ENCODE data around the gene PGBD5.

Gene PGBD5

DNA sequence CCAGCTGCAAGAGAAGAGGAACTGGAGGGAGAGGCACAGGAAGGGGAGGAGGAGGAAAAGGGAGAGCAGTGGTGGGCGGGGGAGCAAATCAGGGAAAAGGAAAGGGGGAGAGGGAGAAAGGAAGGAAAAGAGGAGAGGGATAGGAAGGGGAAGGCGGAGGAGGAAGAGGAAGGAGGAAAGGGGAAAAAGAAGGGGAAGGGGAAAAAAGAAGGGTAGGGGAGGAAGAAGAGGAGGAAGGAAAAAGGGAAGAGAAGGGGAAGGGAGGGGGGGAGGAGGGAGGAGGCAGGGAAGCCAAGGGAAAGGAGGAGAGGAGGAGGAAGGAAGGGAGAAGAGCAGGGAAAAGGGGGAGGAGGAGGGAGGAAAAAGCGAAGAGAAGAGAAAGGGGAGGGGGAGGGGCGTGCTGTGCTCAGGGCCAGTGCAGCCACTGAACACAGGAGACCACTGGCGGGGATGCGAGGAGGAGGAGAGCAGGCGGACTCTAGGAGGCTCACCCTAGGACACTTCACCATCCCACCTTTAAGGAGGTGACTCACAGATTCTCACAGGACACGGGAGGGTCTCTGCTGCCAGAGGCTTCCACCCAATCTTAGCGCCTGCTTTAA lies 33.1 kb downstream of the PGBD5 start:
- Histone ChIP-seq H3K27ac (ENCODE audit: low read depth, low read length) (no peak overlapping the region), H3K36me3 (ENCODE audit: insufficient read depth, low read length) (no peaks in the 10 kb centered on the region), H3K9ac (ENCODE audit: low read length) (no peak overlapping the region), H3K9me3 (ENCODE audit: low read length) (no peaks in the 10 kb centered on the region), H3K27me3 (ENCODE audit: control insufficient read depth in 1 of 2, insufficient read depth in 2 of 2, low read length in 2 of 2) (no peaks in the 10 kb centered on the region), H3K4me3 (ENCODE audit: low read depth in 1 of 2, low read length in 2 of 2) (no peak overlapping the region), H3K4me1 (ENCODE audit: insufficient read depth, low read length) (no peaks in the 10 kb centered on the region)

DNA sequence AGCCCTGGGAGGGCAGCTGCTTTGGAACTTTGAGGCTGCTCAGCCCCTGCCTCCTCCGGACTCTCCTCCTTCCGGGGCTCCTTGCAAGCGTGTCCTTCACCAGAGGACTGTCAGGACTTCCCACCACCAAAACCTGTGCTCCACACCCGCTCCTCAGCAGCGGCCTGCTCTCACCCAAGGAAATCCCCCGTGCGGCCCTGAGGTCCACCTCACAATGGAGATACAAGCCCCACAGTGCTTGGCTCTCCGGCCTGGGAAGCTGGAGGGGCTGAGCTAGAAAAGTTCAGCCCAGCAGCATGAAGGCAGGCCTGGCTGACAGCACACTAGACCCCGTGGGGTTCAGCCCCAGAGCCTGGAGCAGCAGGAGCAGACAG lies 33.6 kb downstream of the PGBD5 start:
- Histone ChIP-seq H3K4me1 (ENCODE audit: insufficient read depth, low read length) (no peaks in the 10 kb centered on the region), H3K27ac (ENCODE audit: low read depth, low read length) (no peak overlapping the region), H3K4me3 (ENCODE audit: low read depth in 1 of 2, low read length in 2 of 2) (no peak overlapping the region), H3K9ac (ENCODE audit: low read length) (no peak overlapping the region), H3K9me3 (ENCODE audit: low read length) (no peaks in the 10 kb centered on the region), H3K27me3 (ENCODE audit: control insufficient read depth in 1 of 2, insufficient read depth in 2 of 2, low read length in 2 of 2) (no peaks in the 10 kb centered on the region), H3K36me3 (ENCODE audit: insufficient read depth, low read length) (no peaks in the 10 kb centered on the region)

DNA sequence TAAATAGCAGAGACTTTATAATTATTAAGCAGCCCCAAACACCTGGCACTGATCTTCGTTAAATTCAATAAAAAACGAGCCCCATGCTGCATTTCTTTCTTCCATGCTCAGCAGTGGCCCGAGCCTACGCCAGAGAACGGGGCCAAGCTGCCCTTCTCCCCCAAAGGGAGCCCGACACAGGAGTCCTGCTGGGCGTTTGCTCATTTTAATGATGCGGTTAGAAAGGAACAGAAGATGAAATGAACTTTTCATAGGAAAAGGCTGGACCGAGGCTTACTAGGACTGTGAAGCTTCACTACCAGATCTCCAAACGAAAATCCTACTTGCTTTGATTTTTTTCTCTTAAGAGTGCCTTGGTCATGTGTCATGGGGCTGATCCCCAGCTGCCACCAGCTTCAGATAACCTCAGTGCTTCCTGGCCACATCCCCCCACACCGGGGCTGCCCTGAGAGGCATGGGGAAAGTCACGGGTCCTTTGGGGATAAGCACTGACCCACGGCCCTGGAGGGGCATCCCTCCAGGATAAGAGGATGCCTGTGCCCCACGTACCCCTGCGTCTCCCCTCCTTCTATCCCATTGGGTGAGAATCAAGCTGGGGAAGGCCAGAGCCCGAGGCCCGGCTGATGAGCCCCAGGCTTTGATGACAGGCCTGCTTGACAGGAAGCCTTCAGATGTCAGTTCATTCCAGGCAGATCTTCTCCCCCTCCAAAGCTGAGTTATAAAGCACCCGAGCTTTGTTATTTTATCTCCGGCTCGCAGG lies 34.2 kb downstream of the PGBD5 start:
- H3K4me3 ChIP-seq (ENCODE audit: low read depth in 1 of 2, low read length in 2 of 2): no peak overlapping the region
- H3K9me3 ChIP-seq (ENCODE audit: low read length): no peaks in the 10 kb centered on the region
- no peaks in the 10 kb centered on the region for H3K4me1 ChIP-seq (ENCODE audit: insufficient read depth, low read length)
- no peaks in the 10 kb centered on the region for H3K27me3 ChIP-seq (ENCODE audit: control insufficient read depth in 1 of 2, insufficient read depth in 2 of 2, low read length in 2 of 2)
- H3K9ac ChIP-seq (ENCODE audit: low read length): no peak overlapping the region
- H3K27ac ChIP-seq (ENCODE audit: low read depth, low read length): no peak overlapping the region
- no peaks in the 10 kb centered on the region for H3K36me3 ChIP-seq (ENCODE audit: insufficient read depth, low read length)

DNA sequence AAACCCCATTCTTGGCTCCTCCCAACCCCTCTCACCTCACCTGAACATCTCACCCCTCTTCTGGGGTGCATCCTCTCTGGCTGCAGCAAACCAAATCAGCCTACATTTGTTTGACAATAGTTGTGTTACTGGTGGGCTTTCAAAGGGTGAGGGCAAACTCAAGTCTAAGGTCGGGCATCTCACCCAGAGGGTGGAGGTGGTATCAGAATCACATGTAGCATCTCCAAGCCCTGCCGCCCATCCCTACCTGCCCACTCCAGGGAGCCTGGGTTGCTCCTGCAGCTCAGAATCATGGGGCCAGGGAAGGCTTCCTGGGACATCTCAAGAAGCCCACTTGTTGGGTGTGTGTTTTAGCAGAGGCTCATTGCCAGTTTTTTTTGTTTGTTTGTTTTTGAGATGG lies 35.8 kb downstream of the PGBD5 start:
- H3K27ac ChIP-seq (ENCODE audit: low read depth, low read length): no peak overlapping the region
- no peak overlapping the region for H3K9ac ChIP-seq (ENCODE audit: low read length)
- H3K27me3 ChIP-seq (ENCODE audit: control insufficient read depth in 1 of 2, insufficient read depth in 2 of 2, low read length in 2 of 2): no peaks in the 10 kb centered on the region
- H3K4me1 ChIP-seq (ENCODE audit: insufficient read depth, low read length): no peaks in the 10 kb centered on the region
- H3K4me3 ChIP-seq (ENCODE audit: low read depth in 1 of 2, low read length in 2 of 2): no peak overlapping the region
- no peaks in the 10 kb centered on the region for H3K36me3 ChIP-seq (ENCODE audit: insufficient read depth, low read length)
- H3K9me3 ChIP-seq (ENCODE audit: low read length): no peaks in the 10 kb centered on the region

DNA sequence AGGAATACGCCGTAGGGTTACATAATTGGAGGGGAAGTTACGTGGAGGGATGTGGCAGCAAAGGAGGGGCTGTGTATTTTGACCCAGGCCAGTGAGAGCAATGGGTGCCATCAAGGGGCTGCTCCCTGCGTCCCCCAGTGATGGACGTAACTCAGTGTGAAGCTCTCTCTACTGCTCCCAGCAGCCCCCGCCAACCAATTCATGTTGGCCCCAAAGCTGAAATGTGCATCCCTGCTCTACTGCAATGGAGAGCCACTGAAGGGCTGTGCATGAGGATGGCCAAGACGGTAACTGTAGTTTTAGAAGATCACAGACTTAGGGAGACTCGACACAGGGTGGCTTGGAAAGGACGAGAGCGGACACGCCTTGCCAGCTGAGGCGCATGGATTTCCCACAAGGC lies 38.3 kb downstream of the PGBD5 start:
- Histone ChIP-seq H3K27me3 (ENCODE audit: control insufficient read depth in 1 of 2, insufficient read depth in 2 of 2, low read length in 2 of 2) (no peaks in the 10 kb centered on the region), H3K9ac (ENCODE audit: low read length) (no peak overlapping the region), H3K4me3 (ENCODE audit: low read depth in 1 of 2, low read length in 2 of 2) (no peak overlapping the region), H3K4me1 (ENCODE audit: insufficient read depth, low read length) (no peaks in the 10 kb centered on the region), H3K27ac (ENCODE audit: low read depth, low read length) (no peak overlapping the region), H3K36me3 (ENCODE audit: insufficient read depth, low read length) (no peaks in the 10 kb centered on the region), H3K9me3 (ENCODE audit: low read length) (no peaks in the 10 kb centered on the region)

DNA sequence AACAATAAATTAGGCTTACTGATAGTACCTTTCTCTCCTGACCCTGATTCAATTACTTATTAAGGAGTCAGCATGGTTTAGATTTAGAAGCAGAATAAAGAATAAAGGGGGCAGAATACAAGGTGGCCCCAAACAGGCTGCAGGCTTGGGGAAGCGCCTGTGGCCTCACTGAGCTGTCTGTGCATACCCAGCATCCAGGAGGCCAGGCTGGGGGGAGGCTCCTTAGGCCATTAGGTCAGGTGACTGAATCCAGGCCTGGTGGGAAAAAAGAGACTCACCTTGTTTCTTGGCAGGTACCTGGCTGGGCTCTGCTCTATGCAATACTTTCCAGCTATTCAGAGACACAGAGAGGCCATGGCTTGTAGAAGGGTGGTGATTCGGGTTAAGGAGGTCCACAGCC lies 38.8 kb downstream of the PGBD5 start:
- Histone ChIP-seq H3K27ac (ENCODE audit: low read depth, low read length) (no peak overlapping the region), H3K27me3 (ENCODE audit: control insufficient read depth in 1 of 2, insufficient read depth in 2 of 2, low read length in 2 of 2) (no peaks in the 10 kb centered on the region), H3K36me3 (ENCODE audit: insufficient read depth, low read length) (no peaks in the 10 kb centered on the region), H3K4me1 (ENCODE audit: insufficient read depth, low read length) (no peaks in the 10 kb centered on the region), H3K9ac (ENCODE audit: low read length) (no peak overlapping the region), H3K9me3 (ENCODE audit: low read length) (no peaks in the 10 kb centered on the region), H3K4me3 (ENCODE audit: low read depth in 1 of 2, low read length in 2 of 2) (no peak overlapping the region)

DNA sequence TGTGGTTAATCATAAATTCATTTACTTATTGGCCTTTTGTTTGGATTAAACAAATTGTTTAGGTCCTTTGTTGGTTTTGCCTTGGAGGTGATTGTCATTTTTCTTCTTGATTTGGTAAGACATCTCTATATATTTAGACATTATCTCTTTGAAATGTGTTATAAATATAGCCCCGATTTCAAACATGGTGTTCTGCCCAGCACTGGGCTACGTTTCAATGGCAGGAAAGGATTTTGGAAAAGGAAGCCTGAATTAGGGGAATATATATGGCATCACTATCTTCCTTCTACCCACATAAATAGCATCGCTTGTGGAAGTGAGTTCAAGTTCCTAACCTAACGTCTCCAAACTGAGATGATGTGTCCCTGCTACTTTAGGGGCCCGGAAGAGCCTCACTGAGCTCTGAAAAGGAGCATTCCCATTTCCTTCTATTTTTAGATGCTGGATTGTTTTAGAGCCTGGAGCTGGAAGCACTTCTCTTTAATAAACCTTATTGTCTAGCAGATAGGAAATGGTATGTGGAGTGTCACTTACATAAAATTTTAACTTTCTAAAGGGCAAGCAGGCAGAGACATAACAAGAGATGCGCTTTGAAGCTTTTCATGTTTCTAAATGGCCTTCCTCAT lies 39.4 kb downstream of the PGBD5 start:
- H3K27me3 ChIP-seq (ENCODE audit: control insufficient read depth in 1 of 2, insufficient read depth in 2 of 2, low read length in 2 of 2): no peaks in the 10 kb centered on the region
- no peak overlapping the region for H3K4me3 ChIP-seq (ENCODE audit: low read depth in 1 of 2, low read length in 2 of 2)
- H3K36me3 ChIP-seq (ENCODE audit: insufficient read depth, low read length): no peaks in the 10 kb centered on the region
- H3K27ac ChIP-seq (ENCODE audit: low read depth, low read length): no peak overlapping the region
- no peaks in the 10 kb centered on the region for H3K9me3 ChIP-seq (ENCODE audit: low read length)
- H3K9ac ChIP-seq (ENCODE audit: low read length): no peak overlapping the region
- H3K4me1 ChIP-seq (ENCODE audit: insufficient read depth, low read length): no peaks in the 10 kb centered on the region

DNA sequence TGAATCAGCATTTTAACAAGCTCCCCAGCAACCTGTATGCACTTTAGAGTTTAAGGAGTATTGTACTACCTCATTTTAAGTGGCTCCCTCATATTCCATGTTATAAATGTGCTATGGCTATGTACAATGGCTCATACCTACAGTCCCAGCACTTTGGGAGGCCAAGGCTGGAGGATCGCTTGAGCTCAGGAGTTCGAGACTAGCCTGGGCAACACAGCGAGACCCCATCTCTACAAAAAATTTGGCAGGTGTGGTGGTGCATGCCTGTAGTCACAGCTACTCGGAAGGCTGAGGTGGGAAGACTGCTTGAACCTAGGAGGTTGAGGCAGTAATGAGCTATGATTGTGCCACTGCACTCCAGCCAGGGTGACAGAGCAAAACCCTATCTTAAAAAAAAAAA lies 40.2 kb downstream of the PGBD5 start:
- no peaks in the 10 kb centered on the region for H3K9me3 ChIP-seq (ENCODE audit: low read length)
- H3K27me3 ChIP-seq (ENCODE audit: control insufficient read depth in 1 of 2, insufficient read depth in 2 of 2, low read length in 2 of 2): no peaks in the 10 kb centered on the region
- no peak overlapping the region for H3K4me3 ChIP-seq (ENCODE audit: low read depth in 1 of 2, low read length in 2 of 2)
- H3K4me1 ChIP-seq (ENCODE audit: insufficient read depth, low read length): no peaks in the 10 kb centered on the region
- H3K36me3 ChIP-seq (ENCODE audit: insufficient read depth, low read length): no peaks in the 10 kb centered on the region
- H3K27ac ChIP-seq (ENCODE audit: low read depth, low read length): no peak overlapping the region
- H3K9ac ChIP-seq (ENCODE audit: low read length): no peak overlapping the region

DNA sequence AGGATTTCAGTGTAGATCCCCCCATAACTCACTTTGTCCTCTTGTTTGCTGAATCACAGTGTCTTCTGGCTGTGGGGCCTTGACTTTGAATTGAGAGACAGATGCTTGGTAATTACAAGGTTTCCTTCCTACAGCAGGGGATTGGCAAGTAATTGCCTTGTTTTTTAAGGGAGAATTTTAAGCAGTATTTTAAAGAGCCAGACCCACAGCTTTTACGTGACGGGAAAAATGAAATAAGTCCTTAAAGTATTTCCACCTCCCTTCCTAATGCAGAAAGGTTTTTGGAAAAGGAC lies 41.0 kb downstream of the PGBD5 start:
- no peaks in the 10 kb centered on the region for H3K9me3 ChIP-seq (ENCODE audit: low read length)
- H3K27ac ChIP-seq (ENCODE audit: low read depth, low read length): no peak overlapping the region
- H3K4me3 ChIP-seq (ENCODE audit: low read depth in 1 of 2, low read length in 2 of 2): no peak overlapping the region
- H3K4me1 ChIP-seq (ENCODE audit: insufficient read depth, low read length): no peaks in the 10 kb centered on the region
- H3K27me3 ChIP-seq (ENCODE audit: control insufficient read depth in 1 of 2, insufficient read depth in 2 of 2, low read length in 2 of 2): no peaks in the 10 kb centered on the region
- H3K36me3 ChIP-seq (ENCODE audit: insufficient read depth, low read length): no peaks in the 10 kb centered on the region
- no peak overlapping the region for H3K9ac ChIP-seq (ENCODE audit: low read length)

DNA sequence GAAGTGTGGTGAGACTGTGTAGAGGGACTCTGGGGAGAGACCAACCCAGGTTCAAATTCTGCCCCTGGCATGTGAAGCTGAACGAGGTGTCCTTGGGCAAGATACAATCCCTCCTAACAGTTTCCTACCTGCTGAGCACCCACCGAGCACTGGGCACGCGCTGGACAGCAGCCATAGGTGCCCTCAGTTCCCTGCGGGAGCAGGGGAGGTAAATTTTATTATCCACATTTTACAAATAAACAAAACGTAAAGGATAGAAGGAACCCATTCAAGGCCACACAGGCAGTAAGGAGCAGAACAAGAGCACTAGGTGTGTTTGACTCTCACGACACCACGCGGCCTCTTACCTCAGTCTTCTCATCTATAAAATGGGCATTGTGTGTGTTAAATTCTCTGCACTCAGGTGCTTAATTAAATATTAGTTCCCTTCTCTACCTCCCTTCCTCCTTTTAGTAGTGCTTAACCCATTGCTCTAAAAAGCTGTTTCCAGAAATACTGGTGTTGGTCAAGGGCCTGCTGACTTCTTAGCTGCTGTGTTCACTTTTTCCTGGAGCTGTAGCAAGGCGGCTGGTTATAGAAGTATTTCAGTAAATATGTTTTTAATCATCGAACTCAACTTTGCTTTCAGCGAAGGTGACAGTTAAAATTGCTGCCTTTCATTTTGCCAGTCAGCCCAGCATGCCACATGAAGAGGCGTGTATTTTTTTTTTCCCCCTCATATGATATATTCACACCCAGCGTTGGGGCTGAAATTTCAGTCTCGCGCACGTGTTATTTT lies 41.6 kb downstream of the PGBD5 start:
- H3K4me3 ChIP-seq (ENCODE audit: low read depth in 1 of 2, low read length in 2 of 2): no peak overlapping the region
- H3K9me3 ChIP-seq (ENCODE audit: low read length): peaks cover 2% of the 10 kb centered on the region
- no peaks in the 10 kb centered on the region for H3K36me3 ChIP-seq (ENCODE audit: insufficient read depth, low read length)
- no peaks in the 10 kb centered on the region for H3K27me3 ChIP-seq (ENCODE audit: control insufficient read depth in 1 of 2, insufficient read depth in 2 of 2, low read length in 2 of 2)
- H3K4me1 ChIP-seq (ENCODE audit: insufficient read depth, low read length): no peaks in the 10 kb centered on the region
- H3K9ac ChIP-seq (ENCODE audit: low read length): no peak overlapping the region
- no peak overlapping the region for H3K27ac ChIP-seq (ENCODE audit: low read depth, low read length)

DNA sequence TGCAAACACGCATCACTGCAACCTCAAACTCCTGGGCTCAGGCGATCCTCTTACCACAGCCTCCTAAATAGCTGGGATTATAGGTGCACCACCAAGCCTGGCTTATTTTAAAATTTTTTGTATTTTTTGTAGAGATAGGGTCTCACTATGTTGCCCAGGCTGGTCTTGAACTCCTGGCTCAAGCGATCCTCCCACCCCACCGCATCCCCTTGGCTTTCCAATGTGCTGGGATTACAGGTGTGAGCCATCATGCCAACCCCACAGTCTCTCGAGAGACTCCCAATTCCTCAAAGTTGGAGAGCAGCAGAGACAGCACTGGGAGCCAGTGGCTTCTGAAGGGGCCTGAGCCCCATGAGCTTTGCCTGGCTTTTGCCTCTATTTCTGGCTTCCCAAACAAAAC lies 42.7 kb downstream of the PGBD5 start:
- H3K27me3 ChIP-seq (ENCODE audit: control insufficient read depth in 1 of 2, insufficient read depth in 2 of 2, low read length in 2 of 2): no peaks in the 10 kb centered on the region
- H3K36me3 ChIP-seq (ENCODE audit: insufficient read depth, low read length): no peaks in the 10 kb centered on the region
- no peak overlapping the region for H3K4me3 ChIP-seq (ENCODE audit: low read depth in 1 of 2, low read length in 2 of 2)
- no peaks in the 10 kb centered on the region for H3K4me1 ChIP-seq (ENCODE audit: insufficient read depth, low read length)
- H3K9me3 ChIP-seq (ENCODE audit: low read length): peaks cover 7% of the 10 kb centered on the region
- H3K27ac ChIP-seq (ENCODE audit: low read depth, low read length): no peak overlapping the region
- no peak overlapping the region for H3K9ac ChIP-seq (ENCODE audit: low read length)

All from muscle layer of colon (tissue), 2 donors.